ENCODE data around the gene HYCC1. TPM values are rescaled to one million over a fixed set of nuclear protein-coding genes. Genes with fewer than 3 reads are reported as not detected.

The HYCC1 gene
- total RNA-seq, 1 experiment from 2014 or later = 125 TPM

GRCh38 chr7:22983257-22983855, 30.6 kb downstream of the HYCC1 start:
- no peaks in the 10 kb centered on the region for H3K9me3 Mint-ChIP-seq
- DNase-seq (ENCODE audit: low spot score) (no peak), ATAC-seq (peak; percentile 60)
- POLR2A ChIA-PET = no interaction called here
- CTCF ChIA-PET = no interaction called here
- TF ChIP-seq ATF1 (CRISPR knock-in tag; IDR thresholded peaks at IDR 0.05) (no peak), ZNF219 (CRISPR knock-in tag; IDR thresholded peaks at IDR 0.05; ENCODE audit: borderline replicate concordance) (no peak), NFATC4 (CRISPR knock-in tag; IDR thresholded peaks at IDR 0.05) (no peak), SMAD4 (CRISPR knock-in tag; IDR thresholded peaks at IDR 0.05) (no peak)
- TF ChIP-seq, protein P1, sequence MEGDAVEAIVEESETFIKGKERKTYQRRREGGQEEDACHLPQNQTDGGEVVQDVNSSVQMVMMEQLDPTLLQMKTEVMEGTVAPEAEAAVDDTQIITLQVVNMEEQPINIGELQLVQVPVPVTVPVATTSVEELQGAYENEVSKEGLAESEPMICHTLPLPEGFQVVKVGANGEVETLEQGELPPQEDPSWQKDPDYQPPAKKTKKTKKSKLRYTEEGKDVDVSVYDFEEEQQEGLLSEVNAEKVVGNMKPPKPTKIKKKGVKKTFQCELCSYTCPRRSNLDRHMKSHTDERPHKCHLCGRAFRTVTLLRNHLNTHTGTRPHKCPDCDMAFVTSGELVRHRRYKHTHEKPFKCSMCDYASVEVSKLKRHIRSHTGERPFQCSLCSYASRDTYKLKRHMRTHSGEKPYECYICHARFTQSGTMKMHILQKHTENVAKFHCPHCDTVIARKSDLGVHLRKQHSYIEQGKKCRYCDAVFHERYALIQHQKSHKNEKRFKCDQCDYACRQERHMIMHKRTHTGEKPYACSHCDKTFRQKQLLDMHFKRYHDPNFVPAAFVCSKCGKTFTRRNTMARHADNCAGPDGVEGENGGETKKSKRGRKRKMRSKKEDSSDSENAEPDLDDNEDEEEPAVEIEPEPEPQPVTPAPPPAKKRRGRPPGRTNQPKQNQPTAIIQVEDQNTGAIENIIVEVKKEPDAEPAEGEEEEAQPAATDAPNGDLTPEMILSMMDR (IDR thresholded peaks at IDR 0.05) = no peak
- TF ChIP-seq, protein P2, sequence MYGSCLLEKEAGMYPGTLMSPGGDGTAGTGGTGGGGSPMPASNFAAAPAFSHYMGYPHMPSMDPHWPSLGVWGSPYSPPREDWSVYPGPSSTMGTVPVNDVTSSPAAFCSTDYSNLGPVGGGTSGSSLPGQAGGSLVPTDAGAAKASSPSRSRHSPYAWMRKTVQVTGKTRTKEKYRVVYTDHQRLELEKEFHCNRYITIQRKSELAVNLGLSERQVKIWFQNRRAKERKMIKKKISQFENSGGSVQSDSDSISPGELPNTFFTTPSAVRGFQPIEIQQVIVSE (CRISPR knock-in tag; IDR thresholded peaks at IDR 0.05; ENCODE audit: borderline replicate concordance) = no peak
- H3K36me3 Mint-ChIP-seq = peaks cover 8% of the 10 kb centered on the region
- H3K4me1 Mint-ChIP-seq = peaks cover 47% of the 10 kb centered on the region
- H3K4me3 Mint-ChIP-seq = no peak overlapping the region
- H3K27ac Mint-ChIP-seq = peak overlapping the region; percentile 92
- H3K27me3 Mint-ChIP-seq (ENCODE audit: low read depth) = no peaks in the 10 kb centered on the region

GRCh38 chr7:22980422-22980821, 33.5 kb downstream of the HYCC1 start:
- no peak for ATAC-seq
- Mint-ChIP-seq H3K4me1 (peaks cover 26% of the 10 kb centered on the region), H3K27me3 (ENCODE audit: low read depth) (no peaks in the 10 kb centered on the region), H3K4me3 (no peak overlapping the region), H3K36me3 (peaks cover 25% of the 10 kb centered on the region), H3K9me3 (no peaks in the 10 kb centered on the region), H3K27ac (no peak overlapping the region)
- TF ChIP-seq ZNF121 (CRISPR knock-in tag; IDR thresholded peaks at IDR 0.05) = no peak
- TF ChIP-seq GABPB1 (CRISPR knock-in tag; IDR thresholded peaks at IDR 0.05) = no peak
- TF ChIP-seq MLX (CRISPR knock-in tag; IDR thresholded peaks at IDR 0.05) = no peak
- TF ChIP-seq ESRRA (CRISPR knock-in tag; IDR thresholded peaks at IDR 0.05; ENCODE audit: borderline replicate concordance) = no peak
- no peak for TF ChIP-seq CBFB (CRISPR knock-in tag; IDR thresholded peaks at IDR 0.05; ENCODE audit: low read depth)
- TF ChIP-seq IRF2 (CRISPR knock-in tag; IDR thresholded peaks at IDR 0.05; ENCODE audit: borderline replicate concordance, low read depth) = no peak
- TF ChIP-seq, protein P3, sequence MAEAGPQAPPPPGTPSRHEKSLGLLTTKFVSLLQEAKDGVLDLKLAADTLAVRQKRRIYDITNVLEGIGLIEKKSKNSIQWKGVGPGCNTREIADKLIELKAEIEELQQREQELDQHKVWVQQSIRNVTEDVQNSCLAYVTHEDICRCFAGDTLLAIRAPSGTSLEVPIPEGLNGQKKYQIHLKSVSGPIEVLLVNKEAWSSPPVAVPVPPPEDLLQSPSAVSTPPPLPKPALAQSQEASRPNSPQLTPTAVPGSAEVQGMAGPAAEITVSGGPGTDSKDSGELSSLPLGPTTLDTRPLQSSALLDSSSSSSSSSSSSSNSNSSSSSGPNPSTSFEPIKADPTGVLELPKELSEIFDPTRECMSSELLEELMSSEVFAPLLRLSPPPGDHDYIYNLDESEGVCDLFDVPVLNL (CRISPR knock-in tag; IDR thresholded peaks at IDR 0.05; ENCODE audit: borderline replicate concordance, low read depth) = no peak
- no peak for TF ChIP-seq NFYB (CRISPR knock-in tag; conservative IDR thresholded peaks at IDR 0.05; ENCODE audit: low read depth)
- TF ChIP-seq ERG (CRISPR knock-in tag; IDR thresholded peaks at IDR 0.05) = no peak
- no peak for TF ChIP-seq AR (CRISPR knock-in tag; IDR thresholded peaks at IDR 0.05)
- no peak for TF ChIP-seq RELA (CRISPR knock-in tag; IDR thresholded peaks at IDR 0.05; ENCODE audit: borderline replicate concordance)
- TF ChIP-seq FOXK1 (CRISPR knock-in tag; IDR thresholded peaks at IDR 0.05) = no peak
- TF ChIP-seq, protein P4, sequence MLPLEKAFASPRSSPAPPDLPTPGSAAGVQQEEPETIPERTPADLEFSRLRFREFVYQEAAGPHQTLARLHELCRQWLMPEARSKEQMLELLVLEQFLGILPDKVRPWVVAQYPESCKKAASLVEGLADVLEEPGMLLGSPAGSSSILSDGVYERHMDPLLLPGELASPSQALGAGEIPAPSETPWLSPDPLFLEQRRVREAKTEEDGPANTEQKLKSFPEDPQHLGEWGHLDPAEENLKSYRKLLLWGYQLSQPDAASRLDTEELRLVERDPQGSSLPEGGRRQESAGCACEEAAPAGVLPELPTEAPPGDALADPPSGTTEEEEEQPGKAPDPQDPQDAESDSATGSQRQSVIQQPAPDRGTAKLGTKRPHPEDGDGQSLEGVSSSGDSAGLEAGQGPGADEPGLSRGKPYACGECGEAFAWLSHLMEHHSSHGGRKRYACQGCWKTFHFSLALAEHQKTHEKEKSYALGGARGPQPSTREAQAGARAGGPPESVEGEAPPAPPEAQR (CRISPR knock-in tag; IDR thresholded peaks at IDR 0.05) = no peak
- TF ChIP-seq, protein P5, sequence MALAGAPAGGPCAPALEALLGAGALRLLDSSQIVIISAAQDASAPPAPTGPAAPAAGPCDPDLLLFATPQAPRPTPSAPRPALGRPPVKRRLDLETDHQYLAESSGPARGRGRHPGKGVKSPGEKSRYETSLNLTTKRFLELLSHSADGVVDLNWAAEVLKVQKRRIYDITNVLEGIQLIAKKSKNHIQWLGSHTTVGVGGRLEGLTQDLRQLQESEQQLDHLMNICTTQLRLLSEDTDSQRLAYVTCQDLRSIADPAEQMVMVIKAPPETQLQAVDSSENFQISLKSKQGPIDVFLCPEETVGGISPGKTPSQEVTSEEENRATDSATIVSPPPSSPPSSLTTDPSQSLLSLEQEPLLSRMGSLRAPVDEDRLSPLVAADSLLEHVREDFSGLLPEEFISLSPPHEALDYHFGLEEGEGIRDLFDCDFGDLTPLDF (CRISPR knock-in tag; IDR thresholded peaks at IDR 0.05) = no peak
- TF ChIP-seq FOXJ3 (CRISPR knock-in tag; IDR thresholded peaks at IDR 0.05; ENCODE audit: borderline replicate concordance) = no peak
- TF ChIP-seq ZNF232 (CRISPR knock-in tag; IDR thresholded peaks at IDR 0.05) = no peak
- TF ChIP-seq NR1H2 (CRISPR knock-in tag; IDR thresholded peaks at IDR 0.05) = no peak
- ChIA-PET CTCF (interaction anchor here (0.6 kb wide), 1 partner anchor 37 kb away, joined by 3 read pairs; no protein-coding TSS in a partner anchor), POLR2A (no interaction called here)
- DNase-seq (ENCODE audit: low spot score) = no peak

Measured in WTC11 (cell line).